H1 (cell line): Measurements from ENCODE around the gene GPR155. TPM values are rescaled to one million over a fixed set of nuclear protein-coding genes. Genes with fewer than 3 reads are reported as not detected.

ENCODE experiments used
- CTCF ChIA-PET: fragments of 300-600 bp; sonication (Branson Sonifier 250); formaldehyde crosslinking; loops from one replicate; lab custom pipeline; 2021; ENCODE audit not compliant: partially characterized antibody; lab: Charles Lee
- POLR2A ChIA-PET: fragments of 300-600 bp; sonication (Branson Sonifier 250); formaldehyde crosslinking; loops from one replicate; lab custom pipeline; 2021; ENCODE audit warnings: inconsistent platforms; ENCODE audit not compliant: partially characterized antibody; lab: Charles Lee
- DNase-seq, 2 experiments: peaks; one replicate each; pipeline versions ENCODE4 v3.0.0 to v3.0.0-alpha.2; 2010 to 2022; ENCODE audit warnings: low spot score in 2 of 2, low read depth in 1 of 2, mixed read lengths in 1 of 2
- FAIRE-seq: peaks from 2 replicates; lab custom pipeline; 2011; peaks lifted over from hg19 to GRCh38; lab: Jason Lieb, UNC
- H2AFZ ChIP-seq: 2 replicates; pipeline ENCODE4 v1.8.1; 2012; ENCODE audit warnings: low read length, inconsistent platforms
- H2AK5ac ChIP-seq: 2 replicates; pipeline ENCODE4 v1.6.1; 2013; ENCODE audit warnings: low read depth, low read length
- H2BK120ac ChIP-seq: replicated peaks from 2 replicates; pipeline ENCODE3; 2013; ENCODE audit warnings: low read depth, low read length, inconsistent platforms
- H2BK12ac ChIP-seq: 2 replicates; pipeline ENCODE4 v1.6.1; 2013; ENCODE audit warnings: low read depth, low read length
- H2BK15ac ChIP-seq: 2 replicates; pipeline ENCODE4 v1.6.1; 2013; ENCODE audit warnings: low read length
- H2BK20ac ChIP-seq: 2 replicates; pipeline ENCODE4 v1.6.1; 2013; ENCODE audit warnings: low read length
- H2BK5ac ChIP-seq: 2 replicates; pipeline ENCODE4 v1.6.1; 2013; ENCODE audit warnings: low read depth, low read length
- H3K14ac ChIP-seq: 2 replicates; pipeline ENCODE4 v1.6.1; 2013; ENCODE audit warnings: inconsistent platforms; ENCODE audit not compliant: insufficient read length
- H3K18ac ChIP-seq: 2 replicates; pipeline ENCODE4 v1.6.1; 2013; ENCODE audit warnings: low read length; ENCODE audit errors: extremely low read depth
- H3K23ac ChIP-seq: 2 replicates; pipeline ENCODE4 v1.6.1; 2013; ENCODE audit warnings: inconsistent platforms; ENCODE audit not compliant: insufficient read length
- H3K23me2 ChIP-seq: 2 replicates; pipeline ENCODE4 v1.6.1; 2013; ENCODE audit warnings: low read depth, low read length
- H3K27ac ChIP-seq: 2 replicates; pipeline ENCODE4 v1.6.1; 2011; ENCODE audit warnings: low read depth, low read length, inconsistent platforms
- H3K27me3 ChIP-seq, 4 experiments: replicated peaks in 1 of 4; 1 replicate in 1 of 4; 2 replicates in 3 of 4; pipeline versions ENCODE4 v1.6.1 to v1.8.1; 2011 to 2013; ENCODE audit warnings: low read length in 3 of 4, mild to moderate bottlenecking in 3 of 4, inconsistent platforms in 2 of 4, mixed read lengths in 2 of 4, moderate library complexity in 1 of 4; ENCODE audit not compliant: control insufficient read depth in 3 of 4, insufficient read depth in 3 of 4; ENCODE audit errors: extremely low read depth in 1 of 4
- H3K36me3 ChIP-seq, 4 experiments: 2 replicates each; pipeline versions ENCODE4 v1.6.1 to v1.8.1; 2011 to 2013; ENCODE audit warnings: mild to moderate bottlenecking in 4 of 4, low read length in 3 of 4, moderate library complexity in 2 of 4, control low read depth in 1 of 4, inconsistent platforms in 1 of 4; ENCODE audit not compliant: insufficient read depth in 4 of 4, control insufficient read depth in 2 of 4
- H3K4ac ChIP-seq: replicated peaks from 2 replicates; pipeline ENCODE3; 2013; ENCODE audit warnings: low read length, low read depth, mixed read lengths, inconsistent platforms; ENCODE audit not compliant: insufficient read length
- H3K4me1 ChIP-seq, 4 experiments: replicated peaks in 1 of 4; 1 replicate in 1 of 4; 2 replicates in 3 of 4; pipeline versions ENCODE4 v1.6.1 to v1.8.1; 2011 to 2013; ENCODE audit warnings: low read length in 3 of 4, inconsistent platforms in 2 of 4, mixed read lengths in 1 of 4; ENCODE audit not compliant: insufficient read depth in 4 of 4, control insufficient read depth in 3 of 4
- H3K4me2 ChIP-seq, 2 experiments: 2 replicates each; pipeline versions ENCODE4 v1.6.1 to v1.8.1; 2011 to 2013; ENCODE audit warnings: low read depth in 2 of 2, low read length in 2 of 2, control low read depth in 1 of 2, inconsistent platforms in 1 of 2, mild to moderate bottlenecking in 1 of 2; ENCODE audit not compliant: insufficient read depth in 1 of 2
- H3K4me3 ChIP-seq, 4 experiments: fragments of 200-600, 300-600 bp in 1 of 4; sonication (generic), shearing (Covaris generic), sonication (Bioruptor Twin) in 1 of 4; 2 replicates each; pipeline versions ENCODE4 v1.5.1 to v1.8.1; 2011 to 2016; ENCODE audit warnings: low read length in 4 of 4, low read depth in 3 of 4, control low read depth in 2 of 4, inconsistent platforms in 2 of 4, mild to moderate bottlenecking in 2 of 4, mixed read lengths in 1 of 4, moderate library complexity in 1 of 4; ENCODE audit not compliant: insufficient read depth in 2 of 4; ENCODE audit errors: extremely low read depth in 1 of 4
- H3K56ac ChIP-seq: replicated peaks from 2 replicates; pipeline ENCODE3; 2013; ENCODE audit warnings: low read depth, mild to moderate bottlenecking, mixed read lengths, low read length, inconsistent platforms; ENCODE audit not compliant: insufficient read length
- H3K79me1 ChIP-seq: 2 replicates; pipeline ENCODE4 v1.6.1; 2013; ENCODE audit warnings: low read depth, low read length, control low read depth
- H3K79me2 ChIP-seq, 2 experiments: 2 replicates each; pipeline versions ENCODE4 v1.6.1 to v1.8.1; 2012 to 2013; ENCODE audit warnings: low read length in 2 of 2, mild to moderate bottlenecking in 2 of 2, inconsistent platforms in 1 of 2; ENCODE audit not compliant: insufficient read depth in 2 of 2, control insufficient read depth in 1 of 2
- H3K9ac ChIP-seq, 4 experiments: replicated peaks in 1 of 4; 1 replicate in 1 of 4; 2 replicates in 3 of 4; pipeline versions ENCODE4 v1.6.1 to v1.8.1; 2011 to 2013; ENCODE audit warnings: low read depth in 3 of 4, low read length in 3 of 4, control low read depth in 2 of 4, mild to moderate bottlenecking in 2 of 4, moderate library complexity in 2 of 4, inconsistent platforms in 1 of 4; ENCODE audit errors: extremely low read depth in 1 of 4
- H3K9me3 ChIP-seq, 2 experiments: 2 replicates each; pipeline versions ENCODE4 v1.6.1 to v1.8.1; 2012 to 2013; ENCODE audit warnings: mild to moderate bottlenecking in 2 of 2, moderate library complexity in 2 of 2, control low read depth in 1 of 2, inconsistent platforms in 1 of 2, low read depth in 1 of 2, low read length in 1 of 2, mixed read lengths in 1 of 2; ENCODE audit not compliant: insufficient read depth in 2 of 2
- H4K20me1 ChIP-seq, 2 experiments: replicated peaks in 1 of 2; 2 replicates each; pipeline versions ENCODE3 to v1.8.1; 2011 to 2013; ENCODE audit warnings: inconsistent platforms in 2 of 2, low read length in 2 of 2, mild to moderate bottlenecking in 1 of 2; ENCODE audit not compliant: insufficient read depth in 2 of 2, control insufficient read depth in 1 of 2
- H4K5ac ChIP-seq: 2 replicates; pipeline ENCODE4 v1.6.1; 2013; ENCODE audit warnings: low read length, low read depth, mixed read lengths, inconsistent platforms; ENCODE audit not compliant: insufficient read length
- H4K8ac ChIP-seq: 2 replicates; pipeline ENCODE4 v1.8.0; 2013; ENCODE audit warnings: mild to moderate bottlenecking, moderate library complexity, low read length, inconsistent platforms; ENCODE audit not compliant: insufficient read depth; ENCODE audit errors: extremely low read depth
- H4K91ac ChIP-seq: replicated peaks from 2 replicates; pipeline ENCODE3; 2013; ENCODE audit warnings: low read length, mixed read lengths, inconsistent platforms; ENCODE audit not compliant: insufficient read length
- BACH1 ChIP-seq: IDR thresholded peaks from 2 replicates; pipeline ENCODE4 v1.6.1; 2012; ENCODE audit warnings: low read length, improper control_type of control experiment
- CHD1 ChIP-seq: IDR thresholded peaks from 2 replicates; pipeline ENCODE4 v1.6.1; 2012; ENCODE audit warnings: low read depth, low read length, improper control_type of control experiment
- HDAC2 ChIP-seq, 2 experiments: fragments of 300-600 bp in 1 of 2; sonication (generic) in 1 of 2; IDR thresholded peaks; 2 replicates each; pipeline ENCODE4 v1.6.1; 2011 to 2012; ENCODE audit warnings: low read depth in 2 of 2, low read length in 2 of 2, mild to moderate bottlenecking in 2 of 2, moderate library complexity in 2 of 2, borderline replicate concordance in 1 of 2, inconsistent platforms in 1 of 2
- JUN ChIP-seq: IDR thresholded peaks from 2 replicates; pipeline ENCODE4 v1.6.1; 2011; ENCODE audit warnings: low read depth, mild to moderate bottlenecking, improper control_type of control experiment, low read length
- KDM5A ChIP-seq: fragments of 200-600 bp; IDR thresholded peaks from 2 replicates; pipeline ENCODE4 v1.7.1; 2012; ENCODE audit warnings: mild to moderate bottlenecking, low read length, inconsistent platforms, mixed read lengths
- NRF1 ChIP-seq: IDR thresholded peaks from 2 replicates; pipeline ENCODE4 v1.6.1; 2011; ENCODE audit warnings: mild to moderate bottlenecking, low read depth, low read length, improper control_type of control experiment
- SAP30 ChIP-seq: fragments of 300-600 bp; sonication (generic); IDR thresholded peaks from 2 replicates; pipeline ENCODE4 v1.7.1; 2012; ENCODE audit warnings: low read length, moderate library complexity, mild to moderate bottlenecking, inconsistent platforms; ENCODE audit not compliant: insufficient read depth, insufficient replicate concordance
- SP4 ChIP-seq: IDR thresholded peaks from 2 replicates; pipeline ENCODE4 v1.6.1; 2012; ENCODE audit warnings: low read length, inconsistent platforms
- TAF1 ChIP-seq: IDR thresholded peaks from 2 replicates; pipeline ENCODE4 v1.6.1; 2011; ENCODE audit warnings: mild to moderate bottlenecking, low read depth, low read length
- TAF7 ChIP-seq: optimal IDR thresholded peaks from 2 replicates; pipeline ENCODE3; 2011; ENCODE audit warnings: low read depth, mild to moderate bottlenecking, inconsistent platforms, low read length, moderate library complexity, borderline replicate concordance
- TCF12 ChIP-seq: IDR thresholded peaks from 2 replicates; pipeline ENCODE4 v1.6.1; 2011; ENCODE audit warnings: low read depth, mild to moderate bottlenecking, low read length
- TEAD4 ChIP-seq: IDR thresholded peaks from 2 replicates; pipeline ENCODE4 v1.6.1; 2012; ENCODE audit warnings: low read depth, low read length, inconsistent platforms, mixed read lengths
- WGBS, 2 experiments: shearing (Covaris generic) in 1 of 2; methylation state at CpG; one replicate each; pipeline versions ENCODE4 v1.1.6 to v1.1.7; 2013 to 2015; ENCODE audit warnings: low lambda C conversion rate in 2 of 2, mixed read lengths in 2 of 2, inconsistent platforms in 1 of 2, low coverage in 1 of 2, missing lambda C conversion rate in 1 of 2; ENCODE audit not compliant: insufficient replicate concordance in 2 of 2, insufficient coverage in 1 of 2, insufficient read length in 1 of 2; ENCODE audit errors: extremely low coverage in 1 of 2, missing lambda C conversion rate in 1 of 2; 5-methylcytosine and 5-hydroxymethylcytosine counted together
- polyA plus RNA-seq, 7 experiments: library from polyadenylated mRNA; depleted of rRNA in 3 of 7; stranded (reverse) in 5 of 7; unstranded in 2 of 7; fragments of >200 nt in 5 of 7; fragments of 200-250 nt in 2 of 7; gene quantifications; 1 replicate in 5 of 7; 2 replicates in 1 of 7; 4 replicates in 1 of 7; pipeline versions ENCODE4 v1.2.1 to v1.2.3, GENCODE V29; 2011 to 2013; ENCODE audit warnings: missing spikeins in 2 of 7, mixed read lengths in 2 of 7
- total RNA-seq: library from RNA; stranded (reverse); fragmentation: NEBNext Ultra II Directional; extraction: Animal tissue kit (Norgen Biotek cat#: 25700); gene quantifications from 2 replicates; pipeline ENCODE4 v1.2.1, GENCODE V29; 2021
- TF ChIP-seq, protein P1 (sequence below): IDR thresholded peaks from 2 replicates; pipeline ENCODE4 v1.6.1; 2012; ENCODE audit warnings: inconsistent platforms

Gene GPR155
- total and polyA plus RNA-seq, 2 of the 8 experiments (the other 6 are each of a cell fraction or from before 2014, with no cell fraction given): 0.26 to 2.1 TPM

DNA sequence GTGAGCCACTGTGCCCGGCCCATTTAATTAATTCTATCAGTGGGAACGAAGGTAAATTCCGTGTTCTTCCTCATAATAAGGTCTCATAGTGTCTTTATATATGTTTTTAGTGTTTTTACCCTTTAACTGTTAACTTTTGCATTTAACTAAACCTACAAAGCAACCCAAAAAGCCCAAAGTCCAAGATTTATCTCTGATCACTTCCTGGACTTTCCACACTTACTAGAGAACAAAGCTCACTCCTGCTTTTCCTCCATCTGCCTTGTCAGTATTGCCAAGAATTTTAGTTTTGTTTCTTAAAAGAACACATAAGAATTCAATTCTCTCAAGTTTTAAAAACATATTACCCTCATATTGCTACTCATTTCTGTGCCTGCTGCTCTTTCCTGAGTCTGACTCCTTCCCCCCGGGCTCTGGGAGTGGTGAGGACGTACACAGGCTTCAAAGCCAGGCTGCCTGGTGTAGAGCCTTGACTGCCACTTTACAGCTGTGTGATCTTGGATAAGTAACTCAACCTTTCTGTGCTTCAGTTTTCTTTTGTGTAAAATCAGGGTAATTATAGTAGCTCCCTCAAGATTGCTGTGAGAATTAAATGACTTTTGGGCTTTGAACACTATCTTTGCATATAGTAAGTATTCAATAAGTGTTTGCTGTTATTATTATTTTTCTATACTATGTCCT, 24.9 kb upstream of the GPR155 start:
- ChIA-PET CTCF (interaction anchor here (1.6 kb wide), 1 partner anchor 35 kb away, joined by 3 read pairs; no protein-coding TSS in a partner anchor), POLR2A (no interaction called here)
- H2BK5ac ChIP-seq: no peak overlapping the region
- H3K14ac ChIP-seq: no peak overlapping the region
- H3K79me2 ChIP-seq: no peaks in the 10 kb centered on the region
- no peaks in the 10 kb centered on the region for H3K4me1 ChIP-seq
- H3K9ac ChIP-seq: no peak overlapping the region
- no peak overlapping the region for H2BK15ac ChIP-seq
- H3K18ac ChIP-seq: no peak overlapping the region
- no peaks in the 10 kb centered on the region for H3K27me3 ChIP-seq
- H2AK5ac ChIP-seq: no peak overlapping the region
- no peak overlapping the region for H2BK20ac ChIP-seq
- no peaks in the 10 kb centered on the region for H4K20me1 ChIP-seq
- H3K23ac ChIP-seq: no peak overlapping the region
- H3K56ac ChIP-seq: no peak overlapping the region
- H3K9me3 ChIP-seq: peaks cover 45 to 49% of the 10 kb centered on the region in 2 experiments
- no peak overlapping the region for H2BK120ac ChIP-seq
- H3K36me3 ChIP-seq: no peaks in the 10 kb centered on the region; a peak in 1 of 8 replicates
- no peaks in the 10 kb centered on the region for H3K79me1 ChIP-seq
- H3K4ac ChIP-seq: no peak overlapping the region
- H3K23me2 ChIP-seq: 0 out of 2 replicates have a peak, but pooled peaks cover 2% of the 10 kb centered on the region
- no peak overlapping the region for H2BK12ac ChIP-seq
- 55% methylated on average over 5 of the region's 5 CpGs; no CpG with 5 or more reads in 1 of the 2 experiments for WGBS, 2 experiments
- DNase-seq: no peak
- H2AFZ ChIP-seq: no peak overlapping the region
- no peak for FAIRE-seq
- no peak overlapping the region for H3K27ac ChIP-seq
- no peak overlapping the region for H4K5ac ChIP-seq
- no peak overlapping the region for H4K91ac ChIP-seq
- no peak overlapping the region for H3K4me2 ChIP-seq
- H3K4me3 ChIP-seq: no peak overlapping the region
- H4K8ac ChIP-seq: no peak overlapping the region
- TF ChIP-seq TAF1: no peak
- TF ChIP-seq TCF12: no peak
- TF ChIP-seq SP4: no peak
- TF ChIP-seq TAF7: no peak
- no peak for TF ChIP-seq TEAD4
- no peak for TF ChIP-seq BACH1
- no peak for TF ChIP-seq NRF1
- TF ChIP-seq, protein P1, sequence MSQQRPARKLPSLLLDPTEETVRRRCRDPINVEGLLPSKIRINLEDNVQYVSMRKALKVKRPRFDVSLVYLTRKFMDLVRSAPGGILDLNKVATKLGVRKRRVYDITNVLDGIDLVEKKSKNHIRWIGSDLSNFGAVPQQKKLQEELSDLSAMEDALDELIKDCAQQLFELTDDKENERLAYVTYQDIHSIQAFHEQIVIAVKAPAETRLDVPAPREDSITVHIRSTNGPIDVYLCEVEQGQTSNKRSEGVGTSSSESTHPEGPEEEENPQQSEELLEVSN: no peak
- TF ChIP-seq SAP30: no peak
- no peak for TF ChIP-seq KDM5A
- TF ChIP-seq JUN: no peak
- no peak for TF ChIP-seq CHD1
- TF ChIP-seq HDAC2 (IDR thresholded peaks at IDR 0.05; ENCODE audit: borderline replicate concordance in 1 of 2, low read depth in 2 of 2, low read length in 2 of 2): no peak
